ENCODE measurements around the gene GRPEL1.

Gene GRPEL1

DNA sequence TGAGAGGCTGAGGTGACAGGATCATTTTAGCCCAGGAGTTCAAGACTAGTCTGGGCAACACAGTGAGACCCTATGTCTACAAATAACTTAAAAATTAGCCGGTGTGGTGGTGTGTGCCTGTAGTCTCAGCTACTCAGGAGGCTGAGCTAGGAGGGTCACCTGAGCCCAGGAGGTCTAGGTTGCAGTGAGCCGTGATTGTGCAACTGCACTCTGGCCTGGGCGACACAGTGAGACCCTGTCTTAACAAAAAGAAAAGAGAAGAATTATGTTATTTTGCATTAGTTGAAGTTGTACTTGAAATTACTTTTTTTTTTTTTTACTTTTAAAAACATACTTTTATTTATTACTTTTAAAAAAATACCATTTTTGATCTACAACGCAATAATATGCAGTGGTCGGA is 46.5 kb downstream of the GRPEL1 start:
- no peak for DNase-seq

DNA sequence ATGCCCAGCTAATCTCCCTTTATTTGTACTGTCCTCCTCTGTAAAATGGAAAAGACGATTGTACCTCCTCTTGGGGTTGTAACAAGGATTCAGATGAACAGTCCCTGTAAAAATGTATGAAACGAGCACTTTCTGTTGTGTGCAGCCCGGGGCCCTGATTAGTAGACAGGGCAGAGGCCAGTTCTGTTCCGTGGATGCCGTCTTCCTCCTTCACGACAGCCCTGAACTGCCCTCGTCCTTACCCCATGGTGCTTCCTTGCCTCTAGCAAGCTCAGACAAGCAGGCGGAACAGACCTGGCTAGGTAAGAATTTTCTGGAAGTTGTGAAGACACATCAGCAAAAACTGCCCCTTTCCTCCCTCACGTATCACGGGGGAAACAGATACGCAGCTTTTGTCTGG is 47.0 kb downstream of the GRPEL1 start:
- no peak for DNase-seq

DNA sequence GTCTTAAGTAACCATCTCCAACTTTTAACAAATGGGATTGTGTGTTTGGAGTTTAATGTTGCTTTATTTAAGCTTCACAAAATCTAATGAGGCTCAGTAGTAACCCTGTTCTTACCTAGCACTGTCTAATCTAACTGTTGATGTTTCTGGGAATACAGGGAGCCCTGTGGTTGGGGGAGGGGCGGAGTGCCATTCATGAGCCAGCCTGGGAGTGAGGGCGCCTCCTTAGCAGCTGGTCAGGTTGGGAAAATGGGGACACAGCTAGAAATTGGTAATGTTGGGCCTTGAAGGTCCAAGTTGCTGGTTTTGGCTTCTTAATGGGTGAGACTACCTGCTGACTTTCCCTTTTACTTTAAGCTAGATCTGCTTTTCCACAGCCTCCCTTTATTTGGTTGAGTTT is 47.6 kb downstream of the GRPEL1 start:
- DNase-seq, result no peak

DNA sequence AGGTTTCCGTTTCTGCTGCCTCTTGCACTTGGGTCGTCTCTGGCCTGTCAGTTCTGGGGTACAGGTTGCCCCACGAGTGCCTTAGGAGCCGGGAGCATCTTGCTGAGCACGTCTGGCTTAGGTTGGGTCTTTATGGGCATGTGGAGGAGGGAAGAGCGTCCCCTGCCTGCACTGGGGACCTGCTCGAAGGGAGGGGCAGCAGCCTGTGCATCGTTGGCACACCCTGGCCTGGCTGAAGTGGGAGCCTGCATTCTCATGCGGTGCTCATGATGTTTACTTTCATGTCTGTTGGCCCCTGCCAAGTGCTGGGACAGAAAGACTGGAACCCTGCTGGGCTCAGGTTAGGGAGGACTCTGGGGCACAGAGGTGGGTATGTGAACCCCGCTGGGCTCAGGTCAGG is 48.5 kb downstream of the GRPEL1 start:
- DNase-seq, result no peak

DNA sequence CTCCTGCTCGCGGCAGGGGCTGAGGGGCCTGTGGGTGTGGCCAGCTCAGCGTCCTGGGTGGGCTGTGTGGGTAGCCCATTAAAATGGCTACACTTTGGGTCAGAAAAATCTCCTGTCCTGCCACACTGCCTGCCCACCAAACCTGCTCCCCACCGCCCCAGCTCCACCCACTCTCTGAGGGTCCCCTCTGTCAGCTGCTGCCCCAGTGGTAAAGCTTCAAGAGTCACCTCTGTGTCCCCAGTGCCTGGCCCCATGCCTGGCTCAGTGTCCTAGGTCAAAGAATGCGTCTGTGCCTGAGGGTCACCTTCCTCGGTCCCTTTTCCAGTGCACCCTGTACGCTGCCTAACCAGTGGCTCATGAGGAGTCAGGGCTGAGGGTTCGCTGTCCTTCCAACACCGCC is 49.6 kb downstream of the GRPEL1 start:
- DNase-seq, result no peak

DNA sequence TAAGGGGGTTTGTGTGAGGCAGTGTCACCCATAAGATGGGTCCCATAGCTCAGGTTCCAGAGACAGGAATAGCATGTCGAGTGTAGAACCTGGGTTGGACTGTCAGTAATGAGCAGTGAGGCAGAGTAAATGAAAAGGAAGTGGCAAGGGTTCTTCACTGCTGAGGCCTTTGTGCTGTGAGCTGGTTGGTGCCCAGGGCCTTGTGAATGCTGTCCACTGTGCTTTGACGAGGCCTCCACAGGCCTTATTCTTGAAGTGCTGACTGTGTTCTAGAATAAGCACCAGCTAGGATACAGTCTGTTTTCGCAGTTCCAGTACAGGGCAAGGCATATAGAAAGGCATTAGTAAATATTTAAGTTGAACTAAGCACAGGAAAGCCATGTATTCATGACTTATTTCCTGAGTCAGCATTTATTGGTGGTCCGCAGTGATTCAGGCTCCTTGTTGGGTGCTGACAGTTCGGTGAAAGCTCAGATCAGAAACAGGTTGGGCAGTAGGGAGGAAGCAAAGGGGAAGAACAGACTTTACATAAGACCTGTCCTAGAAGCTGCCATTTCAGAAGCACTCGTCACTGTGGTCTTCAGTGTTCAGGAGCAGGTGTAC is 50.3 kb downstream of the GRPEL1 start:
- DNase-seq, result no peak

DNA sequence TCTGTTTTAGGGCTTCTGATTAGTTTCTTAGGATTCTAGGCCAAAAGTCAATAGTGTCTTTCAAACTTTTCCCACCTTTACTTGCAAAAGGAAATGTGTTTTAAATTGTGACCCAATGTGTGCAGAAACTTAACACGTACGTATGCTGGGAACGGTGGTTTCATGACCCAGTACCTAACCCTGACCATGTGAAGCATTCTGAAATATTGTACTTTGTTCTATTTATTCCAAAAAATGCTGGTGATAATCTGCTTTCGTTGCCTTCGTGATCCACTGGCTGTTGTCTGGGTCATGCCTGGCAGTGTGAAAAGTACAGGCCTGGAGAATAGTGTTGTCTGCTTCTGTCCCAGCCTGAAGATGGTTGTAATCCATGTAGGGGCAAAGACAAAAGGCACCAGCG is 51.4 kb downstream of the GRPEL1 start:
- no peak for DNase-seq

DNA sequence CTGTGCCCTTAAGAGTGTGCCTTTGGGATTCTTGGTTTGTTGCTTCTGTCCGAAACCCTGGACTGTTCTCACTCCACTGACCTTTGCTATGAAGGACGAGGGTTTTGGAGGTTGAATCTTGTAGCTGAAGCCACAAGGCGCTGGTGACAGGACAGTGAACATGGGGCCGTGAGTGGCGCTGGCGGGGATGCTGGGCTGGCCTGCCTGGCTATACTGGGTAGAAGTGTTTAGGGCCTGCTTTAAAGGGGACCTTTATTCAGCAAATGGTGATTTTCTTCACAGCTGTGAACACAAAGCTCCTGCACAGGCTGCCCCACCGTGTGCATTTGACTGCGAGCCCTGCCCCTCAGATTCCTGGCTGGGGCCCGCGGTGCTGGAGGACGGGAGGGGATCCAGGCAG is 51.8 kb downstream of the GRPEL1 start:
- DNase-seq, result no peak

DNA sequence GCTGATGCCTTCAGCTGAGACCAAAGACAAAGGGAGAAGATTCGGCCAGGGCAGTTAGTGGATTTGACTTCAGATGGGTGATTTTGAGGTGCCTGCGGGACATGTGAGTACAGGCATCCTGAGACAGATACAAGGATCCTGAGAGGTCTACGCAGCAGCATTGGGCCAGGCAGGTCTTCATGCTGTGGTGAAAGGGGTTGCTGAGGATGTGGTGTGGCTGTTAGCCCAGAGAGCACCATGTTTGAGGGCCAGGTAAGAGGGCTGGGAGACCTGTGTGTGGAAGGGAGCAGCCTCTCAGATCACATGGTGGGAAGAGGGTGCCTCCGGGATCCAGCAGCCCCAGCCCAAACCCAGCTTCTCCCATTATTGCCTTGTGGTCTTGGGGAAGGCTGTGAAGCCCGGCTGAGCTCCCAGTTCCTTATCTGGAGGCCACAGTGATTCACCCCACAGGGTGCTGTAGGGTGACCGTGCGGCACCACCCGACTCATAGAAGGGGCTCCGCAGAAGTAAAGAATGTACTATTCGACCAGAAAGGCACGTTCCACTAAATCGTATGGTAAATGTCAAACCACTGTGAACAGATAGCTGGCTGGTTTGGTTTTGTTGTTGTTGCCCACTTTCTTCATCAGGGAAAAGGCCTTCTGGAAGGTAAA is 52.4 kb downstream of the GRPEL1 start:
- no peak for DNase-seq

DNA sequence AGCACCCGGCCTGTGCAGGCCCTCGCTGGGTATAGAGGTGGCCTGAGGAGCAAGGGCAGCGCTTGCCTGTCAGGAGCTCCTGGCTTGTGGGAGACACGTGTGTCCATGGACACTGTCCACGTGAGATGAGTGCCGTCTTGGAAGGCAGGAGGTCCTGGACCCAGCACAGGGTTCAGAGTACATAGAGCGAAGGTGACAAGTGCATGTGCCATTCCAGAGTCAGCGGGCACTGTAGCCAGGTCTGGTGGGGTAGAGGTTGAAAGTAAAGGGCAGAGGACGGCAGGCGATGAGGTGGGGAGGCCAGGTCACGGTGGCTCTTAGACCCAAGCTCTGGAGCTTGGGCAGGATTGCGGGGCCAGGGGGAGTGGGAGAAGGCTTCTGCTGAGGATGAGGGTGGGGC is 53.0 kb downstream of the GRPEL1 start:
- no peak for DNase-seq

DNA sequence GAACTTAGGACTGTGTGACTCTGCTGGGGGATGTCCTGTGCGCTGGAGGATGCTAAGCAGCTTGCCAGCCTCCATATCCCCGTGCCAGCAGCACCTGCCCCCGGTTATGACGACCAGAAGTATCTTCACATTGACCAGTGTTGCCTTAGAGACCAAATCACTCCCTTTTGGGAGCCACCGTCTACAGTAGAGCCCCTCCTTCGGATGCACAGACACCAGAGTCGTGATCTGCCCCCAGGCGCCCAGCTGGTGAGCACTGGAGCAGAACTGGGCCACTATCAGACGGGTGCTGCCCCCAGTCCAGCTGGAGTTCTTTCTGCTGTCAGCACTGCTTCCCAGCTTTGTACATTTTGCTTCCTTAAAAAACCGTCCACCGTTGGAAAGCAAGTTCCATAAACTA is 54.7 kb downstream of the GRPEL1 start:
- DNase-seq, result no peak

DNA sequence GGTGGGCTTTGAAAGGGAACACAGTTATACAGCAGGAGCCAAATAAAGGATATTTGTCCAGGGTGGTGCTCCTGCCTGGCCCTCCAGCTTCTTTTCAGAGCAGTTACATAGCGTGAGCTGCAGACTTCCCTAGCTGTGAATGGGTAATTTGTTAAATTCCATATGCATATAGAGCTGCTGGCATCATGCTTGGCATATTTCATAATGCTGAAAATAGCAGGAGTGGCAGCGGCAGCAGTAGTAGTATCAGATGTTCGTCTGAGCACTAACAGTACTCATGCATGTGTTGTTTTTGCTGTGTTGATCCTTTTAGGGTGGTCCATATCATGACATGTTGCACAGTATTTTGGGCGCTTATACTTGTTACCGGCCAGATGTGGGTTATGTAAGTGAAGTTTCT is 58.3 kb downstream of the GRPEL1 start:
- DNase-seq, result no peak

All from stimulated activated CD4-positive, alpha-beta T cell treated with anti-CD3 and anti-CD28 coated beads, Interleukin-4, amount 100 ng/mL, for 4 hours (primary cell).